K562 (cell line): ENCODE results near the gene FIBP. TPM values are rescaled to one million over a fixed set of nuclear protein-coding genes. Genes with fewer than 3 reads are reported as not detected.

ENCODE experiments used
- ATAC-seq: fragments of 200-7000 bp; cut with Tn5 transposase; 3 replicates; pipeline ENCODE4 v1.9.1; 2020; ENCODE audit warnings: moderate library complexity
- BruUV-seq: library from RNA; stranded (reverse); fragments of 400-500 nt; replicated peaks from 2 replicates; lab custom pipeline; 2021; lab: Mats Ljungman, UMichigan
- CTCF ChIA-PET: fragments of 300-600 bp; formaldehyde crosslinking; extraction: SDS; loops from one replicate; lab custom pipeline; 2021; ENCODE audit warnings: low intra/inter-chr PET ratio; lab: Yijun Ruan, JAX
- POLR2A ChIA-PET: fragments of 300-600, 350-650 bp; sonication (Branson Sonifier 250); formaldehyde crosslinking; extraction: SDS; loops from one replicate; lab custom pipeline; 2021; ENCODE audit warnings: antibody characterized with exemption, inconsistent platforms; lab: Yijun Ruan, JAX
- DNase-seq, 4 experiments: peaks; one replicate each; pipeline versions ENCODE4 v3.0.0 to v3.0.0-alpha.2; 2011 to 2018; ENCODE audit warnings: low spot score in 3 of 4, mixed read lengths in 3 of 4; ENCODE audit errors: extremely low read depth in 1 of 4
- FAIRE-seq: peaks from 2 replicates; lab custom pipeline; 2011; peaks lifted over from hg19 to GRCh38; lab: Jason Lieb, UNC
- H2AFZ ChIP-seq: 2 replicates; pipeline ENCODE4 v1.6.0; 2011; ENCODE audit warnings: low read depth, low read length, control low read depth, inconsistent platforms
- H3K27ac ChIP-seq: fragments of 200-600 bp; 3 replicates; pipeline ENCODE4 v1.8.0; 2011; ENCODE audit warnings: low read depth, mild to moderate bottlenecking, control low read depth, inconsistent platforms, low read length, moderate library complexity, mixed read lengths; ENCODE audit errors: extremely low read depth
- H3K27me3 ChIP-seq, 2 experiments: fragments of 300-600 bp in 1 of 2; 2 replicates in 1 of 2; 3 replicates in 1 of 2; pipeline versions ENCODE4 v1.6.0 to v1.8.0; 2011; ENCODE audit warnings: inconsistent platforms in 2 of 2, low read length in 2 of 2, mild to moderate bottlenecking in 1 of 2, mixed read lengths in 1 of 2, moderate library complexity in 1 of 2; ENCODE audit not compliant: control insufficient read depth in 2 of 2, insufficient read depth in 2 of 2
- H3K36me3 ChIP-seq: fragments of 300-600 bp; 3 replicates; pipeline ENCODE4 v1.8.0; 2011; ENCODE audit warnings: mild to moderate bottlenecking, low read length, inconsistent platforms; ENCODE audit not compliant: control insufficient read depth, insufficient read depth
- H3K4me1 ChIP-seq, 2 experiments: fragments of 200-600 bp in 1 of 2; replicated peaks in 1 of 2; 2 replicates in 1 of 2; 3 replicates in 1 of 2; pipeline versions ENCODE4 v1.5.1 to v1.8.0; 2011; ENCODE audit warnings: inconsistent platforms in 2 of 2, low read length in 2 of 2, mild to moderate bottlenecking in 1 of 2, mixed read lengths in 1 of 2, moderate library complexity in 1 of 2; ENCODE audit not compliant: control insufficient read depth in 2 of 2, insufficient read depth in 2 of 2
- H3K4me2 ChIP-seq: 2 replicates; pipeline ENCODE4 v1.6.1; 2011; ENCODE audit warnings: low read length, control low read depth, inconsistent platforms, mixed read lengths; ENCODE audit not compliant: insufficient read depth
- H3K4me3 ChIP-seq: fragments of 200-600 bp; sonication (generic), shearing (Covaris generic); 2 replicates; pipeline ENCODE4 v1.5.1; 2016; ENCODE audit warnings: control low read depth, inconsistent platforms
- H3K79me2 ChIP-seq: fragments of 200-600 bp; 3 replicates; pipeline ENCODE4 v1.8.0; 2011; ENCODE audit warnings: low read length, inconsistent platforms; ENCODE audit not compliant: control insufficient read depth, insufficient read depth
- H3K9ac ChIP-seq, 2 experiments: 2 replicates each; pipeline versions ENCODE4 v1.6.0 to v1.6.1; 2011; ENCODE audit warnings: low read depth in 2 of 2, low read length in 2 of 2, control low read depth in 1 of 2, inconsistent platforms in 1 of 2, mild to moderate bottlenecking in 1 of 2, mixed read lengths in 1 of 2; ENCODE audit not compliant: insufficient read depth in 1 of 2
- H3K9me1 ChIP-seq: one replicate; pipeline ENCODE4 v1.6.0; 2011; ENCODE audit warnings: inconsistent platforms, mild to moderate bottlenecking, low read length, moderate library complexity; ENCODE audit not compliant: control insufficient read depth, insufficient read depth
- H3K9me3 ChIP-seq: replicated peaks from 2 replicates; pipeline ENCODE4 v1.5.1; 2011; ENCODE audit warnings: low read depth, low read length, inconsistent platforms; ENCODE audit not compliant: control insufficient read depth, insufficient read depth
- H4K20me1 ChIP-seq: replicated peaks from 2 replicates; pipeline ENCODE4 v1.6.1; 2011; ENCODE audit warnings: low read length, inconsistent platforms, mixed read lengths; ENCODE audit not compliant: control insufficient read depth, insufficient read depth
- E2F1 ChIP-seq: sonication (generic); formaldehyde crosslinking; IDR thresholded peaks from 2 replicates; pipeline ENCODE4 v1.8.1; 2023; ENCODE audit warnings: mild to moderate bottlenecking, missing genetic modification reagents, moderate library complexity
- FOXA3 ChIP-seq, 2 experiments: fragments of 450-650 bp in 1 of 2; sonication (generic) in 1 of 2; formaldehyde crosslinking; IDR thresholded peaks in 1 of 2; conservative IDR thresholded peaks in 1 of 2; 2 replicates each; pipeline versions ENCODE4 v1.4.0 to v1.8.0; 2020 to 2022; ENCODE audit warnings: mild to moderate bottlenecking in 2 of 2, missing genetic modification reagents in 1 of 2
- HCFC1 ChIP-seq: IDR thresholded peaks from 2 replicates; pipeline ENCODE4 v1.6.1; 2012; ENCODE audit warnings: low read depth, low read length, improper control_type of control experiment
- KDM4B ChIP-seq, 2 experiments: fragments of 450-650 bp in 1 of 2; sonication (generic) in 1 of 2; IDR thresholded peaks; 2 replicates each; pipeline ENCODE4 v1.6.1; 2016 to 2017; ENCODE audit warnings: borderline replicate concordance in 2 of 2, antibody characterized with exemption in 1 of 2, low read depth in 1 of 2, mild to moderate bottlenecking in 1 of 2
- NR2C1 ChIP-seq, 2 experiments: fragments of 450-650 bp; IDR thresholded peaks; 2 replicates each; pipeline ENCODE4 v1.6.1; 2017; ENCODE audit warnings: mild to moderate bottlenecking in 2 of 2, antibody characterized with exemption in 1 of 2, inconsistent platforms in 1 of 2, missing compliant biosample characterization in 1 of 2, missing genetic modification characterization in 1 of 2
- THAP12 ChIP-seq: fragments of 250-450 bp; sonication (Bioruptor Pico); IDR thresholded peaks from 2 replicates; pipeline ENCODE4 v1.9.0; 2021; ENCODE audit warnings: mild to moderate bottlenecking, inconsistent platforms
- ZEB2 ChIP-seq: fragments of 450-650 bp; IDR thresholded peaks from 2 replicates; pipeline ENCODE4 v1.6.1; 2016
- ZZZ3 ChIP-seq: fragments of 450-650 bp; IDR thresholded peaks from 2 replicates; pipeline ENCODE4 v1.6.1; 2016; ENCODE audit warnings: antibody characterized with exemption, mild to moderate bottlenecking, moderate library complexity
- WGBS: fragments of 100-300 bp; shearing (Covaris generic); methylation state at CpG from one replicate; pipeline ENCODE4 v1.1.6; 2016; ENCODE audit warnings: low coverage, mixed read lengths; ENCODE audit not compliant: insufficient coverage; ENCODE audit errors: missing lambda C conversion rate; 5-methylcytosine and 5-hydroxymethylcytosine counted together
- in situ Hi-C: fragments of 300-500 bp; cut with MboI; formaldehyde crosslinking; loops from 4 replicates; pipeline ENCODE4 v1.15.0; 2018; ENCODE audit warnings: inconsistent platforms, mixed read lengths
- intact Hi-C: fragments of 100-400 bp; cut with micrococcal nuclease; formaldehyde crosslinking; loops from 2 replicates; pipeline ENCODE4 v1.14.2; 2022
- polyA plus RNA-seq, 8 experiments: library from polyadenylated mRNA; depleted of rRNA in 4 of 8; stranded (reverse) in 5 of 8; unstranded in 3 of 8; fragments of >200 nt; fragmentation: Nextera tagmentation in 2 of 8; fragmentation: Illumina TruSeq in 1 of 8; extraction: Ambion mirVana in 2 of 8; extraction: Trizol in 1 of 8; gene quantifications; 2 replicates each; pipeline versions ENCODE4 v1.2.1 to v1.2.3, GENCODE V29; 2011 to 2014; ENCODE audit warnings: inconsistent platforms in 1 of 8, missing spikeins in 1 of 8
- total RNA-seq, 7 experiments: library from RNA; depleted of rRNA in 6 of 7; stranded (reverse); fragments of >200 nt in 6 of 7; fragmentation: Illumina TruSeq in 2 of 7; extraction: Trizol in 2 of 7; gene quantifications; 2 replicates each; pipeline versions ENCODE4 v1.2.1 to v1.2.3, GENCODE V29; 2011 to 2021; ENCODE audit warnings: low replicate concordance in 1 of 7
- TF ChIP-seq, protein P1 (sequence below), 2 experiments: fragments of 150-350 bp in 1 of 2; IDR thresholded peaks; 2 replicates each; pipeline ENCODE4 v1.6.1; 2012 to 2016; ENCODE audit warnings: low read depth in 2 of 2, low read length in 2 of 2, mild to moderate bottlenecking in 1 of 2, moderate library complexity in 1 of 2

Gene FIBP
- total and polyA plus RNA-seq, 9 of the 15 experiments (the other 6 are each of a cell fraction or from before 2014, with no cell fraction given), result 41.2 to 79.2 (median 48.6) TPM

DNA sequence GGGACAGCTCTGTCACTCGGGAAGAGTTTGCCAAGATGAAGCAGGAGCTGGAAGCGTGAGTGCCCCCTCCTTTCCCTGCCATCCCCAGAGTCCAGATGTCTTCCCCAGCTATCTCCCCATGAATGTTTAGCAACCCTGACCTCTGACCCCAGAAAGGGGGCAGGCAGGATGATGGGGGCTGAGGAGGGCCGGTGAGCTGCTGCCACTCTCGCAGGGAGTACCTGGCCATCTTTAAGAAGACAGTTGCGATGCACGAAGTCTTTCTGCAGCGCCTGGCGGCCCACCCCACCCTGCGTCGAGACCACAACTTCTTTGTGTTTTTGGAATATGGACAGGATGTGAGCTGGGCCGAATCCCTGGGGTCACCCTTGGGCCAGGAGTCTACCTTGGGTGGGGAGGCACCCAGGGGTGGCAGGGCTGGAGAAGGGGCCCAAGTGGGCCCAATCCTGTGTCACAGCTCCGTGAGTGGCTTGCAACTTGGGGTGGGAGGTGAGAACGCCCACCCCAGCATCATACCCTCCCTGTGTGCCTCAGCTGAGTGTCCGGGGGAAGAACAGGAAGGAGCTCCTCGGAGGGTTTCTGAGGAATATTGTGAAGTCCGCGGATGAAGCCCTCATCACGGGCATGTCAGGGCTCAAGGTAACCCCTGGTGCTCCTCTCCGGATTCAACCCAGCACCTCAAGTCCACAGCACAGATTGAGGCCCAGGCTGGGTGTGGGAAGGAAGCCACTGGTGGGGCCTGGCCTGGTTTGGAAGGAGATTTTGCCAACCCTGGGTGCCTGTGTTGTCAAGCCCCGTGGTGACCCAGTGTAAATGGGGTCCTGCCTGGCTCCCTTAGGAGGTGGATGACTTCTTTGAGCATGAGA lies 37.8 kb downstream of the FIBP start:
- no TSS peak for BruUV-seq
- H3K79me2 ChIP-seq, result peaks cover 20% of the 10 kb centered on the region
- ATAC-seq, result no peak
- peaks cover 7% of the 10 kb centered on the region; the same call in 1 of the 2 replicates for H3K9me3 ChIP-seq
- H2AFZ ChIP-seq, result no peak overlapping the region
- peaks cover 0 to 27% of the 10 kb centered on the region in 2 experiments; a peak in 3 of 5 replicates for H3K4me1 ChIP-seq
- DNase-seq, result peak in 1 of 4 experiments; percentile 12
- peaks cover 1% of the 10 kb centered on the region for H3K9me1 ChIP-seq
- peak overlapping the region in 1 of 2 experiments; percentile 62; a peak in 1 of 4 replicates for H3K9ac ChIP-seq
- H3K27me3 ChIP-seq, result no peaks in the 10 kb centered on the region
- no peak overlapping the region for H3K4me3 ChIP-seq
- H3K27ac ChIP-seq, result no peak overlapping the region
- FAIRE-seq, result no peak
- intact Hi-C loops, result no loop called here
- ChIA-PET POLR2A (interaction anchor here (0.5 to 5.9 kb wide), 21 partner anchors 9 to 1469 kb away, joined by 3 to 67 read pairs (median 5); partner anchors contain the start of genes CCDC85B, CFL1, EHBP1L1 and FIBP), CTCF (no interaction called here)
- 67% methylated on average over 18 of the region's 20 CpGs for WGBS
- H3K36me3 ChIP-seq, result peaks cover 42% of the 10 kb centered on the region
- H4K20me1 ChIP-seq, result peaks cover 2% of the 10 kb centered on the region; the same call in 1 of the 2 replicates
- in situ Hi-C loops, result no loop called here
- H3K4me2 ChIP-seq, result no peak overlapping the region
- TF ChIP-seq FOXA3 (CRISPR knock-in tag; conservative IDR thresholded peaks at IDR 0.05 in 1 of 2, IDR thresholded peaks at IDR 0.05 in 1 of 2) (no peak), KDM4B (IDR thresholded peaks at IDR 0.05; ENCODE audit: borderline replicate concordance in 2 of 2, low read depth in 1 of 2) (no peak), NR2C1 (IDR thresholded peaks at IDR 0.05) (peak; percentile 60), NR2C1 (tag; IDR thresholded peaks at IDR 0.05) (peak; percentile 69), E2F1 (CRISPR knock-in tag) (no peak), HCFC1 (no peak), ZEB2 (no peak), THAP12 (CRISPR knock-in tag) (no peak), ZZZ3 (no peak)
- TF ChIP-seq, protein P1, sequence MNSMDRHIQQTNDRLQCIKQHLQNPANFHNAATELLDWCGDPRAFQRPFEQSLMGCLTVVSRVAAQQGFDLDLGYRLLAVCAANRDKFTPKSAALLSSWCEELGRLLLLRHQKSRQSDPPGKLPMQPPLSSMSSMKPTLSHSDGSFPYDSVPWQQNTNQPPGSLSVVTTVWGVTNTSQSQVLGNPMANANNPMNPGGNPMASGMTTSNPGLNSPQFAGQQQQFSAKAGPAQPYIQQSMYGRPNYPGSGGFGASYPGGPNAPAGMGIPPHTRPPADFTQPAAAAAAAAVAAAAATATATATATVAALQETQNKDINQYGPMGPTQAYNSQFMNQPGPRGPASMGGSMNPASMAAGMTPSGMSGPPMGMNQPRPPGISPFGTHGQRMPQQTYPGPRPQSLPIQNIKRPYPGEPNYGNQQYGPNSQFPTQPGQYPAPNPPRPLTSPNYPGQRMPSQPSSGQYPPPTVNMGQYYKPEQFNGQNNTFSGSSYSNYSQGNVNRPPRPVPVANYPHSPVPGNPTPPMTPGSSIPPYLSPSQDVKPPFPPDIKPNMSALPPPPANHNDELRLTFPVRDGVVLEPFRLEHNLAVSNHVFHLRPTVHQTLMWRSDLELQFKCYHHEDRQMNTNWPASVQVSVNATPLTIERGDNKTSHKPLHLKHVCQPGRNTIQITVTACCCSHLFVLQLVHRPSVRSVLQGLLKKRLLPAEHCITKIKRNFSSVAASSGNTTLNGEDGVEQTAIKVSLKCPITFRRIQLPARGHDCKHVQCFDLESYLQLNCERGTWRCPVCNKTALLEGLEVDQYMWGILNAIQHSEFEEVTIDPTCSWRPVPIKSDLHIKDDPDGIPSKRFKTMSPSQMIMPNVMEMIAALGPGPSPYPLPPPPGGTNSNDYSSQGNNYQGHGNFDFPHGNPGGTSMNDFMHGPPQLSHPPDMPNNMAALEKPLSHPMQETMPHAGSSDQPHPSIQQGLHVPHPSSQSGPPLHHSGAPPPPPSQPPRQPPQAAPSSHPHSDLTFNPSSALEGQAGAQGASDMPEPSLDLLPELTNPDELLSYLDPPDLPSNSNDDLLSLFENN (IDR thresholded peaks at IDR 0.05; ENCODE audit: low read depth in 2 of 2, low read length in 2 of 2), result no peak
